Left ventricle myocardium inferior (tissue), 1 donor: ENCODE measurements around the gene CAPN15. TPM values are rescaled to one million over a fixed set of nuclear protein-coding genes. Genes with fewer than 3 reads are reported as not detected.
"Not testable (repeated sequence)": the region's sequence is repeated elsewhere in the genome, so short reads cannot be mapped to it uniquely, and the experiment has no call there.

ENCODE experiments used
- DNase-seq: peaks from one replicate; pipeline ENCODE4 v3.0.0-alpha.2; 2020
- H3K27ac ChIP-seq: fragments of 200-600 bp; replicated peaks from 2 replicates; pipeline ENCODE4 v1.8.0; 2021
- H3K27me3 ChIP-seq: fragments of 200-600 bp; 2 replicates; pipeline ENCODE4 v1.8.0; 2021; ENCODE audit warnings: low read depth
- H3K36me3 ChIP-seq: fragments of 200-600 bp; 2 replicates; pipeline ENCODE4 v1.8.0; 2021
- H3K4me1 ChIP-seq: fragments of 200-600 bp; 2 replicates; pipeline ENCODE4 v1.8.0; 2021
- H3K4me3 ChIP-seq: fragments of 200-600 bp; 2 replicates; pipeline ENCODE4 v1.8.0; 2021; ENCODE audit warnings: mild to moderate bottlenecking, moderate library complexity
- H3K9me3 ChIP-seq: fragments of 200-600 bp; replicated peaks from 2 replicates; pipeline ENCODE4 v1.8.0; 2021
- intact Hi-C: fragments of 100-400 bp; cut with micrococcal nuclease; formaldehyde crosslinking; loops from one replicate; pipeline ENCODE4 v1.11.0; 2022
- total RNA-seq: library from RNA; stranded (reverse); fragmentation: NEBNext Ultra II Directional; extraction: Animal tissue kit (Norgen Biotek cat#: 25700); gene quantifications from one replicate; pipeline ENCODE4 v1.2.1, GENCODE V29; 2021
- TF ChIP-seq, protein P1 (sequence below): fragments of 200-600 bp; IDR thresholded peaks from 2 replicates; pipeline ENCODE4 v1.8.0; 2021; ENCODE audit warnings: antibody characterized with exemption, mild to moderate bottlenecking, borderline replicate concordance
- donor health status: DM: no; HTN: yes; CAD: no; lungs with severe emphysema.

The CAPN15 gene
- total RNA-seq, 1 donor from 2014 or later, result 17.4 TPM

DNA sequence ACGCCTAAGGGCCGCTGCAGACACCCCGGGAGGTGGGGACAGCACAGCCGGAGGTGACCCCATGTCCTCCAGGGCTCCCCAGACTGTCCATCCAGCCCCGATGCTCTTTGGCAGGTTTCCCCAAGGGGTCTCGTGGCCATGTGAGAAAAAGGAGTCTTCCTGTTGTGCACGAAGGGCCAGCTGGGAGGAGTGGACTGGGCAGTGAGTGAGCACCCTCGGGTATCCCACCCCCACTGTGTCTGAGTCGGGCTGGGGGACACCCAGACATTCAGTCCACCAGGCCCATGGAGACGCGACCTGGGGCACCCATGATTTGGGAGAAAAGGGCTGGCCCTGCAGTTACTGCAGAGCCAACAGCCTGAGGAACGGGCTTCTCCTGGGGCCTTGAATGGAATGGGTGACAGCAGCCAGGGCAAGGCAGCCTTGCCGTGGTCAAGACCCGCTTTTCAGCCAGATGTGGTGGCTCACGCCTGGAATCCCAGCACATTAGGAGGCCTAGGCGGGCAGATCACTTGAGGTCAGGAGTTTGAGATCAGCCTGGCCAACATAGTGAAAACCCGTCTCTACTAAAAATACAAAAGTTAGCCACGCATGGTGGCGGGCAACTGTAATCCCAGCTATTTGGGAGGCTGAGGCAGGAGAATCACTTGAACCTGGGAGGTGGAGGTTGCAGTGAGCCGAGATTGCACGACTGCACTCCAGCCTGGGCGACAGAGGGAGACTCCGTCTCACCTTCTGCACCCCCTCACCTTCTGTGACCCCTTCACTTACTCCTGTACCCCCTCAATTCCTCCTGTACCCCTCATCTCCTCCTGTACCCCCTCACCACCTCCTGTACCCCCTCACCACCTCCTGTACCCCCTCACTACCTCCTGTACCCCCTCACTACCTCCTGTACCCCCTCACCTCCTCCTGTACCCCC is 24.1 kb upstream of the CAPN15 start:
- H3K27me3 ChIP-seq, result no peaks in the 10 kb centered on the region
- no peak for DNase-seq
- intact Hi-C loops, result no loop called here
- TF ChIP-seq, protein P1, sequence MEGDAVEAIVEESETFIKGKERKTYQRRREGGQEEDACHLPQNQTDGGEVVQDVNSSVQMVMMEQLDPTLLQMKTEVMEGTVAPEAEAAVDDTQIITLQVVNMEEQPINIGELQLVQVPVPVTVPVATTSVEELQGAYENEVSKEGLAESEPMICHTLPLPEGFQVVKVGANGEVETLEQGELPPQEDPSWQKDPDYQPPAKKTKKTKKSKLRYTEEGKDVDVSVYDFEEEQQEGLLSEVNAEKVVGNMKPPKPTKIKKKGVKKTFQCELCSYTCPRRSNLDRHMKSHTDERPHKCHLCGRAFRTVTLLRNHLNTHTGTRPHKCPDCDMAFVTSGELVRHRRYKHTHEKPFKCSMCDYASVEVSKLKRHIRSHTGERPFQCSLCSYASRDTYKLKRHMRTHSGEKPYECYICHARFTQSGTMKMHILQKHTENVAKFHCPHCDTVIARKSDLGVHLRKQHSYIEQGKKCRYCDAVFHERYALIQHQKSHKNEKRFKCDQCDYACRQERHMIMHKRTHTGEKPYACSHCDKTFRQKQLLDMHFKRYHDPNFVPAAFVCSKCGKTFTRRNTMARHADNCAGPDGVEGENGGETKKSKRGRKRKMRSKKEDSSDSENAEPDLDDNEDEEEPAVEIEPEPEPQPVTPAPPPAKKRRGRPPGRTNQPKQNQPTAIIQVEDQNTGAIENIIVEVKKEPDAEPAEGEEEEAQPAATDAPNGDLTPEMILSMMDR, result no peak
- no peak overlapping the region for H3K4me3 ChIP-seq
- peak overlapping the region; percentile 75 for H3K27ac ChIP-seq
- no peaks in the 10 kb centered on the region for H3K9me3 ChIP-seq
- peaks cover 32% of the 10 kb centered on the region for H3K36me3 ChIP-seq
- peaks cover 31% of the 10 kb centered on the region for H3K4me1 ChIP-seq

DNA sequence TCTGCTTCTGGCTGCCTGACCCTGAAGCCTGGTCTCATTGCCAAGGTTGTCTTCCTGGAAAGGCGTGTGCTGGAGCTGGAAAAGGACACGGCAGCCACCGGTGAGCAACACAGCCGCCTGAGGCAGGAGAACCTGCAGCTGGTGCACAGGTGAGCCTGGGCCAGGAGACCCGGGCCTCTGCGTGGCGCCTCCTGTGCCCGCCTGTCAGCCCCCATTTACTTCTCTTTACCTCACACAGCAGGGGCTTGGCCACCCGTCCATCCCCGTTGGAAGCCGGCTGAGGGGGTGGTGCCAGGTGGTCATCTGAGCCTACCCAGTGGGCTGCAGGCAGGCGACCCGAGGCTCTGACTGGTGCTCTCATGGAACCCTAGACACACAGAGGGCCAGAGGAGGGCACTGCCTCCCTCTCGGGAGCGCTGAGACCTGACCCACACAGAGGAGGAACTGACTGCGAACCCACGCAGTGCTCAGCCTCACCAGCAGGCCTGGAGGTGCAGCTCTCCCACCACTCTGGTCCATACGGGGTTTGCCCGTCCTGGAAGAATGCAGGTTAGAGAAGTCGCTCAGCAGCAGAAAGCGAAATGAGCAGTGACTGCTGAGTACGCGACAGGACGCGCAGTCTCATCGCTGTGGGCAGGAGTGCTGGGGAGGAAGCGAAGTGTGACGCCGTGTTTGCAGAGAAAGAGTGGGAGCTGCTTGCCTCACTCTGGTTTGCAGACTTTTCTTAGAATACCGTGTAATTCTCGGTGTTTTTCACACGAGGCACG is 21.9 kb upstream of the CAPN15 start:
- TF ChIP-seq, protein P1, result no peak
- intact Hi-C loops, result no loop called here
- Histone ChIP-seq H3K4me1 (peaks cover 22% of the 10 kb centered on the region), H3K27me3 (no peaks in the 10 kb centered on the region), H3K27ac (no peak overlapping the region), H3K9me3 (no peaks in the 10 kb centered on the region), H3K36me3 (peaks cover 30% of the 10 kb centered on the region), H3K4me3 (no peak overlapping the region)
- DNase-seq, result no peak

DNA sequence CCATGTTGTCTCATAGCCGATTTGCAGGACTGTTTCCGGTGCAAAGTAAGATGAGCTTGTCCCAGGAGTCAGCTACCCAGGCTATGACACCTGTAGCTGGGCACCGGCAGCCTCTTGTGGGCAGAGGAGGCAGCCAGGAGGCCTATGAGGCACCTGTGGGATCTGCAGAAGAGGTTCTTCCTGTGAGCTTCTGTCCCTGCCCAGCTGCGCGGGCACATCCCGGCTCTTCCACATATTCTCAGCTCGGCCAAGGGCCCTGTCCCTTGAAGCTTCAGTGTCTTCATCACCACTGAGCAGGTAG is 21.3 kb upstream of the CAPN15 start:
- Histone ChIP-seq H3K27ac (no peak overlapping the region), H3K36me3 (peaks cover 30% of the 10 kb centered on the region), H3K9me3 (no peaks in the 10 kb centered on the region), H3K4me3 (no peak overlapping the region), H3K27me3 (no peaks in the 10 kb centered on the region), H3K4me1 (peaks cover 16% of the 10 kb centered on the region)
- DNase-seq, result no peak
- intact Hi-C loops, result no loop called here
- TF ChIP-seq, protein P1, result no peak

DNA sequence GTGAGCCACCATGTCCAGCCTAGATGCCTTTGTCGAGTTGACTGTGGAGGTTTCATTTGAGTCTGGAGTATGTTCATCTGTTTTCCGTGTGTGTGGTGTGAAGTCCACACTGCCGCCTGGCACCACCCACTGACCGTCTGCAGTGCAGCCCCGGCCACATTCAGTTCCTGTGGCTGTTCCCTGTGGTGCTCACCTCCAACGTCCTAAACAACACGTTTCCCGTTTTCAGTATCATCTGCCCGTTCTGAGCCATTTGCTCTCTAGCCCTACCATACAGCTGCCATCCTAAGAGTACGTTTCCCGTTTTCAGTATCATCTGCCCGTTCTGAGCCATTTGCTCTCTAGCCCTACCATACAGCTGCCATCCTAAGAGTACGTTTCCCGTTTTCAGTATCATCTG is 20.0 kb upstream of the CAPN15 start:
- H3K27me3 ChIP-seq, H3K4me3 ChIP-seq, H3K4me1 ChIP-seq, DNase-seq, H3K9me3 ChIP-seq, intact Hi-C loops, H3K27ac ChIP-seq: not testable (repeated sequence)
- peaks cover 30% of the 10 kb centered on the region for H3K36me3 ChIP-seq

DNA sequence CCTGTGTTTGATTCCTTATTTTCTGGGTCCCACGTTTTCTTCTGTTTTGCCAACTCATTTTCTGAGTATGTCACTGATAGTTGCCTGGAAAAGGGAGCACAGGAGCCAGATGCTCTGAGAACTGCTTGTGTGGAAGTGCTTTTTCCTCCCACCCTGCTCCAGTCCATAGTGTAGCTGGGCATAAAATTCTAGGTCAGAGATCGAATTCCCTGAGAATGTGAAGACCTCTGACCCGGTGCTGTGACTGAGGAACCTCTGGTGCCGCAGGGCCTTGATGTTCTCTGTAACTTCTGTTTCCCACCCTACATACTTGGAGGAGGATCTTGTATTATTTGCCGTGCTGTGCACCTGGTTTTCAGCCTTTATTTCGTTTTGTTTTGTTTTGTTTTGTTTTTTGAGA is 19.5 kb upstream of the CAPN15 start:
- Histone ChIP-seq H3K27me3 (no peaks in the 10 kb centered on the region), H3K36me3 (peaks cover 30% of the 10 kb centered on the region), H3K4me1 (peaks cover 3% of the 10 kb centered on the region), H3K9me3 (no peaks in the 10 kb centered on the region), H3K27ac (no peak overlapping the region), H3K4me3 (no peak overlapping the region)
- DNase-seq, result no peak
- TF ChIP-seq, protein P1, result no peak
- intact Hi-C loops, result no loop called here
